ENCODE data around the gene TSNAXIP1. TPM values are rescaled to one million over a fixed set of nuclear protein-coding genes. Genes with fewer than 3 reads are reported as not detected.

The TSNAXIP1 gene
- total RNA-seq, 1 experiment from 2014 or later, result 1.1 TPM

DNA sequence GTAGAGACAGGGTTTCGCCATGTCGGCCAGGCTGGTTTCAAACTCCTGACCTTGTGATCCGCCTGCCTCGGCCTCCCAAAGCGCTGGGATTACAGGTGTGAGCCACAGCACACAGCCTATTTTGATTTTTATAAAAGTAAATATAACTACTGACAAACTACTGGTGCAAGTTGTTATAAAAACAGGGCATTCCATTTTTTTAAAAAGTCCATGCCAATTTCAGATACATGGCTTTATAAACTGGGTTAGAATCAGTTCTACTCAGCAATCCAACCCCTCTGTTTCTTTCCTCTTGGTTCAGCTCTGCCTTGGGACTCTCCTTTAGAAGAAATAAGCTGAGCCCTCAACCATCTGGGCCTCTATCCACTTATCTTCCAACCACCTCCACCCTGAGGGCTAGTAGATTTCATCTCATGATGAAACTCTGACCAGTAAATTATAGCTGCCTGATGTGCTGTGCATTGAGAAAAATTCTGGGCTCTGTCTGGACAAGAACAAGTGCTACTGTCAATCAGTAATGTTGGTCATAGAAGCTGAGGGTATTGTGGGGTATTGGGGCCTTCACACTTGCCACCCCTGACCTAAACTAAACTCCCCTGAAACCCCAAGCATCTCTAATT lies 10.5 kb upstream of the TSNAXIP1 start:
- Mint-ChIP-seq H3K36me3 (ENCODE audit: insufficient read depth, unreplicated experiment) (peaks cover 27% of the 10 kb centered on the region), H3K4me3 (ENCODE audit: unreplicated experiment) (no peak overlapping the region), H3K27me3 (ENCODE audit: insufficient read depth, unreplicated experiment) (no peaks in the 10 kb centered on the region), H3K4me1 (ENCODE audit: insufficient read depth, unreplicated experiment) (peaks cover 15% of the 10 kb centered on the region), H3K27ac (ENCODE audit: low read depth, unreplicated experiment) (peak overlapping the region; percentile 39), H3K9me3 (ENCODE audit: unreplicated experiment) (no peaks in the 10 kb centered on the region)
- ChIA-PET CTCF (interaction anchor here (0.7 to 1.3 kb wide), 3 partner anchors 8 to 78 kb away, joined by 3 read pairs; no protein-coding TSS in a partner anchor), POLR2A (interaction anchor here (0.8 to 1.8 kb wide), 3 partner anchors 11 to 233 kb away, joined by 3 to 9 read pairs (median 6); partner anchors contain the start of genes RANBP10 and TSNAXIP1)
- DNase-seq (ENCODE audit: unreplicated experiment), result no peak
- TF ChIP-seq, protein P1, sequence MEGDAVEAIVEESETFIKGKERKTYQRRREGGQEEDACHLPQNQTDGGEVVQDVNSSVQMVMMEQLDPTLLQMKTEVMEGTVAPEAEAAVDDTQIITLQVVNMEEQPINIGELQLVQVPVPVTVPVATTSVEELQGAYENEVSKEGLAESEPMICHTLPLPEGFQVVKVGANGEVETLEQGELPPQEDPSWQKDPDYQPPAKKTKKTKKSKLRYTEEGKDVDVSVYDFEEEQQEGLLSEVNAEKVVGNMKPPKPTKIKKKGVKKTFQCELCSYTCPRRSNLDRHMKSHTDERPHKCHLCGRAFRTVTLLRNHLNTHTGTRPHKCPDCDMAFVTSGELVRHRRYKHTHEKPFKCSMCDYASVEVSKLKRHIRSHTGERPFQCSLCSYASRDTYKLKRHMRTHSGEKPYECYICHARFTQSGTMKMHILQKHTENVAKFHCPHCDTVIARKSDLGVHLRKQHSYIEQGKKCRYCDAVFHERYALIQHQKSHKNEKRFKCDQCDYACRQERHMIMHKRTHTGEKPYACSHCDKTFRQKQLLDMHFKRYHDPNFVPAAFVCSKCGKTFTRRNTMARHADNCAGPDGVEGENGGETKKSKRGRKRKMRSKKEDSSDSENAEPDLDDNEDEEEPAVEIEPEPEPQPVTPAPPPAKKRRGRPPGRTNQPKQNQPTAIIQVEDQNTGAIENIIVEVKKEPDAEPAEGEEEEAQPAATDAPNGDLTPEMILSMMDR (IDR thresholded peaks at IDR 0.05; ENCODE audit: unreplicated experiment), result no peak
- intact Hi-C loops (cut with micrococcal nuclease), result no loop called here
- no TSS peak for BruUV-seq (replicated peaks)

DNA sequence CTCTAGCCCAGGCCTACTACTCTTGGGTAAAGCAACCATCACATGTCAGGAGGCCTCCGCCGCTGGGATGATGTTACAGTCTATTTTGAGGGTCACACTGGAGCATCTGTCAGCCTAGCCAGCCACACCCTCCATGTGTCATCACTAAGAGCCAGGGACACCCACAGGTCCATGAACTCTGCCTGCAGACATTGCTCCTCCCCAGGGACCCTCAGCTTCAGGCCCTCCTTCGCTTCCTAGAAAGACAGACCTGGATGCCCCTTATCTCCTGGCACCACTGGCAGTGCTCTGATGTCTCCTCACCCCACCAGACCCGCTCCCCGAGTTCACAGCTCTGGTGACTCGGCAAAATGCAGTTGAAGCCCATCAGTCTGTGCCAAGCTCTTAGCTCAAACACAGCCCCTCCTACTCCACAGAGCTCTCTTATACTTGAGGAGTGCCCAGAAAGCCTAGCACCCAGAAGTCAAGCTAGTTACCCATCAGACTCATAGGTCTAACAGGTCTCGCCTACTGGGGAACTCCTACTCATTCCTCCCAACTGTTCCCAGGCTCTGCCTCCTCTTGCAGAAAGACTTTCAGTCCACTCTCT lies 6.3 kb upstream of the TSNAXIP1 start:
- H3K27ac Mint-ChIP-seq (ENCODE audit: low read depth, unreplicated experiment), result no peak overlapping the region
- ChIA-PET CTCF (interaction anchor here (0.6 to 1.2 kb wide), 5 partner anchors 216 to 383 kb away, joined by 3 to 4 read pairs (median 3); no protein-coding TSS in a partner anchor), POLR2A (interaction anchor here (1.0 to 1.1 kb wide), 2 partner anchors 14 to 81 kb away, joined by 3 read pairs; partner anchors contain the start of gene GFOD2)
- intact Hi-C loops (cut with micrococcal nuclease), result loop anchor here (10.0 kb wide), 1 partner anchor 276 kb away; the partner anchor contains the start of gene RIPOR1
- no peaks in the 10 kb centered on the region for H3K27me3 Mint-ChIP-seq (ENCODE audit: insufficient read depth, unreplicated experiment)
- peaks cover 20% of the 10 kb centered on the region for H3K4me1 Mint-ChIP-seq (ENCODE audit: insufficient read depth, unreplicated experiment)
- H3K36me3 Mint-ChIP-seq (ENCODE audit: insufficient read depth, unreplicated experiment), result peaks cover 61% of the 10 kb centered on the region
- BruUV-seq (replicated peaks), result no TSS peak
- no peaks in the 10 kb centered on the region for H3K9me3 Mint-ChIP-seq (ENCODE audit: unreplicated experiment)
- TF ChIP-seq, protein P1 (IDR thresholded peaks at IDR 0.05; ENCODE audit: unreplicated experiment), result no peak
- DNase-seq (ENCODE audit: unreplicated experiment), result no peak
- H3K4me3 Mint-ChIP-seq (ENCODE audit: unreplicated experiment), result no peak overlapping the region

DNA sequence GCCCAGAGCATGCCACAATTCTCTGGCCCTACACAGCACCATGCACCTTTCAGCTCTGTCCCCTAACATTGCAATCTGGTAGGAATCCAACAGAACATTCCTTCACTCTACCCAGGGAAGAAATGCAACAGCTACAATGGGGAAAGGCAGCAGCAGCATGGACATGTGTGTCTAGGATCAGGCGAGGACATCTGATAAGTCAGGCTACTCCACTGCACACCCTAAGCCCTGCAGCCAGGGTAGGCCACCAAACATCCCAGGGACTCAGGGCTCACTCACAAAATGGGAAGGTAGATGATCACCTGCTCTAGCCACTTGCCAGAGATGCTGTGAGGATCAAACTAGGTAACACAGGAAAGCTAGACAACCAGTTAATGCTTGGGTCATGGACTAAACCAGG lies 5.4 kb upstream of the TSNAXIP1 start:
- no peaks in the 10 kb centered on the region for H3K27me3 Mint-ChIP-seq (ENCODE audit: insufficient read depth, unreplicated experiment)
- no peak overlapping the region for H3K4me3 Mint-ChIP-seq (ENCODE audit: unreplicated experiment)
- no TSS peak for BruUV-seq (replicated peaks)
- no peak for DNase-seq (ENCODE audit: unreplicated experiment)
- H3K36me3 Mint-ChIP-seq (ENCODE audit: insufficient read depth, unreplicated experiment), result peaks cover 58% of the 10 kb centered on the region
- ChIA-PET CTCF (interaction anchor here (0.7 to 3.1 kb wide), 4 partner anchors 9 to 1110 kb away, joined by 3 to 21 read pairs (median 4); no protein-coding TSS in a partner anchor), POLR2A (interaction anchor here (1.0 to 1.6 kb wide), 3 partner anchors 15 to 134 kb away, joined by 3 read pairs; partner anchors contain the start of gene GFOD2)
- TF ChIP-seq, protein P1 (IDR thresholded peaks at IDR 0.05; ENCODE audit: unreplicated experiment), result no peak
- intact Hi-C loops (cut with micrococcal nuclease), result loop anchor here (10.0 kb wide), 1 partner anchor 276 kb away; the partner anchor contains the start of gene RIPOR1
- no peaks in the 10 kb centered on the region for H3K9me3 Mint-ChIP-seq (ENCODE audit: unreplicated experiment)
- no peak overlapping the region for H3K27ac Mint-ChIP-seq (ENCODE audit: low read depth, unreplicated experiment)
- peaks cover 19% of the 10 kb centered on the region for H3K4me1 Mint-ChIP-seq (ENCODE audit: insufficient read depth, unreplicated experiment)

DNA sequence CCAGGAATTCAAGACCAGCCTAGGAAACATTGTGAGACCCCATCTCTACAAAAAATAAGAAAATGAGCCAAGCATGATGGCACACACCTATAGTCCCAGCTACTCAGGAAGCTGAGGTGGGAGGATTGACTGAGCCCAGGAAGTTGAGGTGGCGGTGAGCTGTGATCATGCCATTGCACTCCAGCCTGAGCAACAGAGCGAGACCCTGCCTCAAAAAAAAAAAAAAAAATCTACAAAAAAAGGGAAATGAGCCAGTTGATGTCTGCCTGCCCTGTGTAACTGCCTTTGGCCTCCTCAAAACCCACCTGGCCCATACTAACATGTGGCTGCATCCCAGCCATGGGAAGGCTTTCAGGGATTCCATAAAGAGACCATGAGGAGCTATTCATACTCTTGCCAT lies 4.8 kb upstream of the TSNAXIP1 start:
- CTCF ChIA-PET, result interaction anchor here (0.7 to 3.1 kb wide), 3 partner anchors 8 to 1110 kb away, joined by 3 to 21 read pairs (median 4); no protein-coding TSS in a partner anchor
- peaks cover 13% of the 10 kb centered on the region for H3K4me1 Mint-ChIP-seq (ENCODE audit: insufficient read depth, unreplicated experiment)
- intact Hi-C loops (cut with micrococcal nuclease), result loop anchor here (10.0 kb wide), 1 partner anchor 277 kb away; the partner anchor contains the start of gene RIPOR1

More for the DNA sequence above, 4.8 kb upstream of the TSNAXIP1 start:
- no peak for DNase-seq (ENCODE audit: unreplicated experiment)
- Mint-ChIP-seq H3K36me3 (ENCODE audit: insufficient read depth, unreplicated experiment) (peaks cover 58% of the 10 kb centered on the region), H3K27ac (ENCODE audit: low read depth, unreplicated experiment) (no peak overlapping the region), H3K4me3 (ENCODE audit: unreplicated experiment) (no peak overlapping the region), H3K9me3 (ENCODE audit: unreplicated experiment) (no peaks in the 10 kb centered on the region), H3K27me3 (ENCODE audit: insufficient read depth, unreplicated experiment) (no peaks in the 10 kb centered on the region)
- no TSS peak for BruUV-seq (replicated peaks)
- POLR2A ChIA-PET, result interaction anchor here (1.1 to 1.6 kb wide), 2 partner anchors 83 to 134 kb away, joined by 3 read pairs; partner anchors contain the start of gene GFOD2
- TF ChIP-seq, protein P1 (IDR thresholded peaks at IDR 0.05; ENCODE audit: unreplicated experiment), result no peak

Measured in MCF 10A (cell line).